Measurements from ENCODE around the gene BGN.

GRCh38 chrX:153471663-153472280, 23.0 kb upstream of the BGN start:
- TF ChIP-seq, protein P1, sequence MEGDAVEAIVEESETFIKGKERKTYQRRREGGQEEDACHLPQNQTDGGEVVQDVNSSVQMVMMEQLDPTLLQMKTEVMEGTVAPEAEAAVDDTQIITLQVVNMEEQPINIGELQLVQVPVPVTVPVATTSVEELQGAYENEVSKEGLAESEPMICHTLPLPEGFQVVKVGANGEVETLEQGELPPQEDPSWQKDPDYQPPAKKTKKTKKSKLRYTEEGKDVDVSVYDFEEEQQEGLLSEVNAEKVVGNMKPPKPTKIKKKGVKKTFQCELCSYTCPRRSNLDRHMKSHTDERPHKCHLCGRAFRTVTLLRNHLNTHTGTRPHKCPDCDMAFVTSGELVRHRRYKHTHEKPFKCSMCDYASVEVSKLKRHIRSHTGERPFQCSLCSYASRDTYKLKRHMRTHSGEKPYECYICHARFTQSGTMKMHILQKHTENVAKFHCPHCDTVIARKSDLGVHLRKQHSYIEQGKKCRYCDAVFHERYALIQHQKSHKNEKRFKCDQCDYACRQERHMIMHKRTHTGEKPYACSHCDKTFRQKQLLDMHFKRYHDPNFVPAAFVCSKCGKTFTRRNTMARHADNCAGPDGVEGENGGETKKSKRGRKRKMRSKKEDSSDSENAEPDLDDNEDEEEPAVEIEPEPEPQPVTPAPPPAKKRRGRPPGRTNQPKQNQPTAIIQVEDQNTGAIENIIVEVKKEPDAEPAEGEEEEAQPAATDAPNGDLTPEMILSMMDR (IDR thresholded peaks at IDR 0.05) = no peak
- TF ChIP-seq POLR2A (IDR thresholded peaks at IDR 0.05) = no peak

Data from stomach (tissue), 4 donors.